Measurements from ENCODE around the gene ZNF516. TPM values are rescaled to one million over a fixed set of nuclear protein-coding genes. Genes with fewer than 3 reads are reported as not detected.
A peak's percentile ranks its signal among the peaks of the same experiment; 100 is the strongest.

ZNF516 gene
- polyA plus RNA-seq, 3 donors = 5.0 to 41.9 (median 8.6) TPM

DNA sequence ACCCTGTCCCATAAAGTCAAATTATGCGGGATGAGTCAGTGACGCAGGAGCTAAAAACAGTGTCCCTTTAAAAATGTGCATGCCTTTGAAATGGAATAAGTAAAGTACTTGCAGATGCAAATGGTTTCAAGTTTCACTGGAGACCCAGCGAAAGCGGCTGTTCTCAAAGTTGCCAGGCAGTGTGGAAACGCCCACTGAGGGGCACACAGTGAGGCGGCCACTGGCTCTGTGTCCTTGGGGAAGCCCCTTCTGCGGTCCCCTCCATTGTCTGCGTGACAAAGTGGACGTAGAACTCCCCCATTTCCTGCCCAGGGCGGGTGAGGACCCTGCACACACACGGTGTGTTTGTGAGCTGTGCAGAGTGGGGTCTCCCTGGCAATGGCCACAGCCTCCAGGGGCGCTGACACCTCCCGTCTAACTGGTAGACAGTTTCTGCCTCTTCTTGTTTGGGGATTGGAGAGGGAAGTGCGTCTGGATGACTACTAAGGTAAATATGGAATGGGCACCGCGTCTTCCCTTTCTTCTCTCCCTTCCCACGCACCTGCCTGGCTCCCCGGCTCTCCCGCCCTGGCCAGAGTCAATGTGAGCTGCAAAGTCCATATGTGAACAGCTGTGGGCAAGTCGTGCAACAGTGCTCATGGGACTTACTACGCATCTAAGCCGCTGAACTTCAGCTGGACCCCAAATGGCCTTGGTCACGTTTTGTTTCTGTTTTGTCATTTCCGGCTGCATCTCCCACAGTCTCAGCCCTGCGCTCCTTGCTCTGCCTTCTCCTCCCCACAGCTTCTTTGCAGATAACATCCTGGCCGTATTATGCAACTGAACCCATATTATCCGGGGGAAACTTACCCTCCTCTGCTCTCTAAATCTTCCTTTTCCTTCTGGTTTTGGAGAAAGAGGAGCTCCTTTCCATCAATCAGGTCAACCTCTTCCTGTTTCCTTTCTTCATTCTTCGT, 33.7 kb upstream of the ZNF516 start:
- peak; percentile 60 to 78 (median 76) for DNase-seq
- Mint-ChIP-seq H3K27me3 (ENCODE audit: low read depth in 3 of 3) (peaks cover 0 to 7% (median 2%) of the 10 kb centered on the region in 3 donors), H3K36me3 (no peaks in the 10 kb centered on the region), H3K9me3 (peaks cover 0 to 2% (median 0%) of the 10 kb centered on the region in 7 donors), H3K4me1 (peaks cover 28% of the 10 kb centered on the region), H3K4me3 (peak overlapping the region; percentile 90 to 98), H3K27ac (peak overlapping the region; percentile 90 to 93 (median 92))
- no peaks in the 10 kb centered on the region for H3K27me3 ChIP-seq (ENCODE audit: control insufficient read depth in 2 of 2, insufficient read depth in 2 of 2, low read length in 2 of 2)
- peak overlapping the region; percentile 53 for H3K9ac ChIP-seq (ENCODE audit: insufficient read depth, low read length, poor library complexity, severe bottlenecking)
- peak overlapping the region; percentile 43 to 87 for H3K27ac ChIP-seq (ENCODE audit: low read depth in 1 of 2, low read length in 2 of 2)
- H3K9me3 ChIP-seq (replicated peaks in 1 of 2; ENCODE audit: control insufficient read depth in 1 of 2, insufficient read depth in 1 of 2, low read length in 2 of 2) = no peaks in the 10 kb centered on the region
- peak overlapping the region; percentile 38 to 80 (median 50) for H3K4me3 ChIP-seq (replicated peaks in 1 of 3; ENCODE audit: low read depth in 2 of 3, low read length in 3 of 3)
- peaks cover 15 to 22% of the 10 kb centered on the region in 2 donors for H3K4me1 ChIP-seq (ENCODE audit: control insufficient read depth in 1 of 2, insufficient read depth in 2 of 2, low read length in 2 of 2)
- H3K79me2 ChIP-seq (ENCODE audit: insufficient read depth, low read length) = no peaks in the 10 kb centered on the region
- WGBS (ENCODE audit: insufficient coverage) = 25% methylated on average over 17 of the region's 28 CpGs
- TF ChIP-seq, protein P1, sequence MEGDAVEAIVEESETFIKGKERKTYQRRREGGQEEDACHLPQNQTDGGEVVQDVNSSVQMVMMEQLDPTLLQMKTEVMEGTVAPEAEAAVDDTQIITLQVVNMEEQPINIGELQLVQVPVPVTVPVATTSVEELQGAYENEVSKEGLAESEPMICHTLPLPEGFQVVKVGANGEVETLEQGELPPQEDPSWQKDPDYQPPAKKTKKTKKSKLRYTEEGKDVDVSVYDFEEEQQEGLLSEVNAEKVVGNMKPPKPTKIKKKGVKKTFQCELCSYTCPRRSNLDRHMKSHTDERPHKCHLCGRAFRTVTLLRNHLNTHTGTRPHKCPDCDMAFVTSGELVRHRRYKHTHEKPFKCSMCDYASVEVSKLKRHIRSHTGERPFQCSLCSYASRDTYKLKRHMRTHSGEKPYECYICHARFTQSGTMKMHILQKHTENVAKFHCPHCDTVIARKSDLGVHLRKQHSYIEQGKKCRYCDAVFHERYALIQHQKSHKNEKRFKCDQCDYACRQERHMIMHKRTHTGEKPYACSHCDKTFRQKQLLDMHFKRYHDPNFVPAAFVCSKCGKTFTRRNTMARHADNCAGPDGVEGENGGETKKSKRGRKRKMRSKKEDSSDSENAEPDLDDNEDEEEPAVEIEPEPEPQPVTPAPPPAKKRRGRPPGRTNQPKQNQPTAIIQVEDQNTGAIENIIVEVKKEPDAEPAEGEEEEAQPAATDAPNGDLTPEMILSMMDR (IDR thresholded peaks at IDR 0.05) = no peak
- intact Hi-C loops (cut with micrococcal nuclease) = loop anchor here (5.0 kb wide), 3 partner anchors 36 to 94 kb away; no protein-coding TSS in a partner anchor
- no peaks in the 10 kb centered on the region for H4K20me1 ChIP-seq (ENCODE audit: insufficient read depth, low read length)
- H3K4me2 ChIP-seq (replicated peaks; ENCODE audit: extremely low read depth, low read length, poor library complexity, severe bottlenecking) = peak overlapping the region; percentile 83
- peak overlapping the region; percentile 79 for H2AFZ ChIP-seq (ENCODE audit: insufficient read depth, low read depth, low read length, poor library complexity, severe bottlenecking)
- no peaks in the 10 kb centered on the region for H3K36me3 ChIP-seq (replicated peaks in 1 of 2; ENCODE audit: control insufficient read depth in 1 of 2, insufficient read depth in 2 of 2, low read length in 2 of 2)

- no peak overlapping the region for H3K27ac Mint-ChIP-seq
- no peaks in the 10 kb centered on the region for H3K36me3 ChIP-seq (replicated peaks in 1 of 2; ENCODE audit: control insufficient read depth in 1 of 2, insufficient read depth in 2 of 2, low read length in 2 of 2)
- TF ChIP-seq, protein P1 (IDR thresholded peaks at IDR 0.05) = no peak
- no CpG with 5 or more reads among the region's 3 CpGs for WGBS (ENCODE audit: insufficient coverage)
- H3K9me3 Mint-ChIP-seq = peaks cover 0 to 2% (median 0%) of the 10 kb centered on the region in 7 donors
- H4K20me1 ChIP-seq (ENCODE audit: insufficient read depth, low read length) = no peaks in the 10 kb centered on the region
- H3K4me2 ChIP-seq (replicated peaks; ENCODE audit: extremely low read depth, low read length, poor library complexity, severe bottlenecking) = peak overlapping the region; percentile 12
- no peaks in the 10 kb centered on the region for H3K36me3 Mint-ChIP-seq
- peaks cover 32% of the 10 kb centered on the region for H3K4me1 Mint-ChIP-seq
- no peak overlapping the region for H3K9ac ChIP-seq (ENCODE audit: insufficient read depth, low read length, poor library complexity, severe bottlenecking)
- H3K27me3 Mint-ChIP-seq (ENCODE audit: low read depth in 3 of 3) = peaks cover 2 to 5% (median 2%) of the 10 kb centered on the region in 3 donors
- no peak overlapping the region for H3K4me3 ChIP-seq (replicated peaks in 1 of 3; ENCODE audit: low read depth in 2 of 3, low read length in 3 of 3)
- DNase-seq = no peak
- H3K27ac ChIP-seq (ENCODE audit: low read depth in 1 of 2, low read length in 2 of 2) = no peak overlapping the region
- no peaks in the 10 kb centered on the region for H3K27me3 ChIP-seq (ENCODE audit: control insufficient read depth in 2 of 2, insufficient read depth in 2 of 2, low read length in 2 of 2)
- no peaks in the 10 kb centered on the region for H3K9me3 ChIP-seq (replicated peaks in 1 of 2; ENCODE audit: control insufficient read depth in 1 of 2, insufficient read depth in 1 of 2, low read length in 2 of 2)
- H3K4me3 Mint-ChIP-seq = no peak overlapping the region
- no peak overlapping the region for H2AFZ ChIP-seq (ENCODE audit: insufficient read depth, low read depth, low read length, poor library complexity, severe bottlenecking)
- intact Hi-C loops (cut with micrococcal nuclease) = loop anchor here (5.0 kb wide), 3 partner anchors 34 to 96 kb away; no protein-coding TSS in a partner anchor
- H3K4me1 ChIP-seq (ENCODE audit: control insufficient read depth in 1 of 2, insufficient read depth in 2 of 2, low read length in 2 of 2) = peaks cover 20 to 22% of the 10 kb centered on the region in 2 donors
- no peaks in the 10 kb centered on the region for H3K79me2 ChIP-seq (ENCODE audit: insufficient read depth, low read length)
These were observed 30.9 kb upstream of the ZNF516 start for GRCh38 chr18:76525911-76526310.
